Ishikawa (cell line): ENCODE data around the gene ANKRD12.

Source experiments
- CEBPB ChIP-seq: IDR thresholded peaks from 2 replicates; pipeline ENCODE4 v1.6.1; 2012
- CREB1 ChIP-seq: IDR thresholded peaks from 2 replicates; pipeline ENCODE4 v1.6.1; 2012; ENCODE audit warnings: low read depth
- EGR1 ChIP-seq: IDR thresholded peaks from 2 replicates; pipeline ENCODE4 v1.6.1; 2012
- EP300 ChIP-seq: IDR thresholded peaks from 2 replicates; pipeline ENCODE4 v1.6.1; 2012; ENCODE audit warnings: borderline replicate concordance
- FOXM1 ChIP-seq: IDR thresholded peaks from 2 replicates; pipeline ENCODE4 v1.6.1; 2012; ENCODE audit warnings: low read depth, borderline replicate concordance
- MAX ChIP-seq: IDR thresholded peaks from 2 replicates; pipeline ENCODE4 v1.6.1; 2012
- NFIC ChIP-seq: IDR thresholded peaks from 2 replicates; pipeline ENCODE4 v1.6.1; 2012
- RAD21 ChIP-seq: IDR thresholded peaks from 2 replicates; pipeline ENCODE4 v1.6.1; 2012; ENCODE audit warnings: low read depth
- REST ChIP-seq: IDR thresholded peaks from 2 replicates; pipeline ENCODE4 v1.6.1; 2012; ENCODE audit warnings: low read depth, mild to moderate bottlenecking
- TAF1 ChIP-seq: IDR thresholded peaks from 2 replicates; pipeline ENCODE4 v1.6.1; 2012; ENCODE audit warnings: low read depth, mild to moderate bottlenecking
- TCF12 ChIP-seq: IDR thresholded peaks from 2 replicates; pipeline ENCODE4 v1.6.1; 2012; ENCODE audit warnings: low read depth
- TEAD4 ChIP-seq: IDR thresholded peaks from 2 replicates; pipeline ENCODE4 v1.6.1; 2012
- USF1 ChIP-seq: IDR thresholded peaks from 2 replicates; pipeline ENCODE4 v1.6.1; 2012
- YY1 ChIP-seq: IDR thresholded peaks from 2 replicates; pipeline ENCODE4 v1.6.1; 2012; ENCODE audit warnings: low read depth
- ZBTB7A ChIP-seq: IDR thresholded peaks from 2 replicates; pipeline ENCODE4 v1.6.1; 2012; ENCODE audit warnings: low read depth

ANKRD12 gene

GRCh38 chr18:9281780-9282179 lies 145.2 kb downstream of the ANKRD12 start:
- TF ChIP-seq EGR1, result no peak
- no peak for TF ChIP-seq EP300
- TF ChIP-seq TEAD4, result no peak
- TF ChIP-seq ZBTB7A, result no peak
- TF ChIP-seq CREB1, result no peak
- no peak for TF ChIP-seq USF1
- no peak for TF ChIP-seq MAX
- no peak for TF ChIP-seq RAD21

- no peak for TF ChIP-seq CEBPB
These were observed 147.2 kb downstream of the ANKRD12 start for GRCh38 chr18:9283791-9284190.

GRCh38 chr18:9285604-9286003 lies 149.0 kb downstream of the ANKRD12 start:
- TF ChIP-seq FOXM1 (no peak), RAD21 (no peak), TAF1 (no peak), YY1 (no peak), TCF12 (no peak), TEAD4 (no peak), MAX (no peak), ZBTB7A (no peak), CEBPB (no peak), EGR1 (no peak), CREB1 (no peak), REST (no peak), EP300 (no peak), NFIC (no peak)

- no peak for TF ChIP-seq REST
- TF ChIP-seq NFIC, result peak; percentile 38
These were observed 150.5 kb downstream of the ANKRD12 start for GRCh38 chr18:9287036-9287435.

GRCh38 chr18:9289698-9290097 lies 153.1 kb downstream of the ANKRD12 start:
- no peak for TF ChIP-seq ZBTB7A
- TF ChIP-seq REST, result no peak
- no peak for TF ChIP-seq TAF1
- TF ChIP-seq RAD21, result no peak
- no peak for TF ChIP-seq CREB1
- no peak for TF ChIP-seq MAX
- no peak for TF ChIP-seq CEBPB
- no peak for TF ChIP-seq EP300
- TF ChIP-seq TCF12, result no peak
- no peak for TF ChIP-seq TEAD4

- TF ChIP-seq REST (no peak), USF1 (no peak), EGR1 (no peak), CEBPB (no peak), TAF1 (no peak), NFIC (no peak), RAD21 (no peak)
These were observed 153.6 kb downstream of the ANKRD12 start for GRCh38 chr18:9290156-9290555.
